Measurements from ENCODE around the gene GAB3. TPM values are rescaled to one million over a fixed set of nuclear protein-coding genes. Genes with fewer than 3 reads are reported as not detected.

The GAB3 gene
- total RNA-seq, 1 experiment from 2014 or later = 0.69 TPM

- H3K79me2 ChIP-seq (ENCODE audit: insufficient read depth, low read length) = no peaks in the 10 kb centered on the region
- no peaks in the 10 kb centered on the region for H3K36me3 ChIP-seq (ENCODE audit: control insufficient read depth in 1 of 2, insufficient read depth in 2 of 2, low read length in 2 of 2)
- no peaks in the 10 kb centered on the region for H3K9me2 ChIP-seq (ENCODE audit: insufficient read depth)
- no TSS peak for BruUV-seq (replicated peaks)
- H3K27me3 ChIP-seq (ENCODE audit: insufficient read depth, low read length) = no peaks in the 10 kb centered on the region
- TF ChIP-seq SIN3A (IDR thresholded peaks at IDR 0.05; ENCODE audit: low read depth) (no peak), ELF1 (IDR thresholded peaks at IDR 0.05; ENCODE audit: borderline replicate concordance, low read depth) (no peak), CEBPB (IDR thresholded peaks at IDR 0.05; ENCODE audit: low read depth) (no peak), YY1 (IDR thresholded peaks at IDR 0.05; ENCODE audit: extremely low read depth, insufficient replicate concordance, low read depth, low read length) (no peak), EZH2 (IDR thresholded peaks at IDR 0.05) (no peak), REST (IDR thresholded peaks at IDR 0.05; ENCODE audit: low read depth) (no peak), ZBTB33 (IDR thresholded peaks at IDR 0.05; ENCODE audit: extremely low read depth, insufficient replicate concordance, low read length) (no peak)
- TF ChIP-seq, protein P1, sequence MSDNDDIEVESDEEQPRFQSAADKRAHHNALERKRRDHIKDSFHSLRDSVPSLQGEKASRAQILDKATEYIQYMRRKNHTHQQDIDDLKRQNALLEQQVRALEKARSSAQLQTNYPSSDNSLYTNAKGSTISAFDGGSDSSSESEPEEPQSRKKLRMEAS (IDR thresholded peaks at IDR 0.05) = no peak
- intact Hi-C loops (cut with micrococcal nuclease) = no loop called here
- no peak overlapping the region for H3K4me2 ChIP-seq (ENCODE audit: low read length)
- no peaks in the 10 kb centered on the region for H3K4me1 ChIP-seq (ENCODE audit: control insufficient read depth in 1 of 2, insufficient read depth in 2 of 2, low read length in 2 of 2)
- no peak overlapping the region for H2AFZ ChIP-seq (ENCODE audit: low read depth, low read length, poor library complexity, severe bottlenecking)
- H3K4me3 ChIP-seq (replicated peaks in 1 of 2; ENCODE audit: low read depth in 1 of 2, low read length in 2 of 2) = no peak overlapping the region
- no peaks in the 10 kb centered on the region for H3K9me3 ChIP-seq (ENCODE audit: control insufficient read depth in 1 of 2, insufficient read depth in 1 of 2, low read depth in 1 of 2, low read length in 2 of 2)
- H3K9ac ChIP-seq (ENCODE audit: low read length) = no peak overlapping the region
- H3K27ac ChIP-seq (ENCODE audit: low read depth, low read length) = no peak overlapping the region
- no peak for ATAC-seq
- ChIA-PET CTCF (interaction anchor here (2.4 kb wide), 1 partner anchor 11 kb away, joined by 9 read pairs; no protein-coding TSS in a partner anchor), POLR2A (interaction anchor here (0.7 kb wide), 1 partner anchor 24 kb away, joined by 3 read pairs; the partner anchor contains the start of gene DKC1), RAD21 (ENCODE audit: low non-redundant PET in 1 of 2, low total read pairs in 2 of 2, uncharacterized antibody in 2 of 2, unreplicated experiment in 2 of 2) (no interaction called here)
- no peaks in the 10 kb centered on the region for H4K20me1 ChIP-seq (ENCODE audit: insufficient read depth)
- DNase-seq (ENCODE audit: low read depth, low spot score) = no peak
Measured at GRCh38 chrX:154738011-154738738, 12.7 kb downstream of the GAB3 start.

All from HCT116 (cell line).